Astrocyte (in vitro differentiated cells and primary cell): ENCODE data around the gene GDPD5.

Source experiments
- EZH2 ChIP-seq: IDR thresholded peaks from 2 replicates; pipeline ENCODE4 v1.6.1; 2012; ENCODE audit warnings: mild to moderate bottlenecking, low read length, inconsistent platforms; ENCODE audit not compliant: insufficient read depth
- TF ChIP-seq, protein P1 (sequence below): IDR thresholded peaks from 2 replicates; pipeline ENCODE4 v1.5.1; 2011; ENCODE audit warnings: low read depth, mild to moderate bottlenecking, inconsistent platforms, low read length, moderate library complexity; ENCODE audit not compliant: insufficient read depth

GRCh38 chr11:75402002-75402773, 123.6 kb downstream of the GDPD5 start:
- TF ChIP-seq, protein P1, sequence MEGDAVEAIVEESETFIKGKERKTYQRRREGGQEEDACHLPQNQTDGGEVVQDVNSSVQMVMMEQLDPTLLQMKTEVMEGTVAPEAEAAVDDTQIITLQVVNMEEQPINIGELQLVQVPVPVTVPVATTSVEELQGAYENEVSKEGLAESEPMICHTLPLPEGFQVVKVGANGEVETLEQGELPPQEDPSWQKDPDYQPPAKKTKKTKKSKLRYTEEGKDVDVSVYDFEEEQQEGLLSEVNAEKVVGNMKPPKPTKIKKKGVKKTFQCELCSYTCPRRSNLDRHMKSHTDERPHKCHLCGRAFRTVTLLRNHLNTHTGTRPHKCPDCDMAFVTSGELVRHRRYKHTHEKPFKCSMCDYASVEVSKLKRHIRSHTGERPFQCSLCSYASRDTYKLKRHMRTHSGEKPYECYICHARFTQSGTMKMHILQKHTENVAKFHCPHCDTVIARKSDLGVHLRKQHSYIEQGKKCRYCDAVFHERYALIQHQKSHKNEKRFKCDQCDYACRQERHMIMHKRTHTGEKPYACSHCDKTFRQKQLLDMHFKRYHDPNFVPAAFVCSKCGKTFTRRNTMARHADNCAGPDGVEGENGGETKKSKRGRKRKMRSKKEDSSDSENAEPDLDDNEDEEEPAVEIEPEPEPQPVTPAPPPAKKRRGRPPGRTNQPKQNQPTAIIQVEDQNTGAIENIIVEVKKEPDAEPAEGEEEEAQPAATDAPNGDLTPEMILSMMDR: no peak
- no peak for TF ChIP-seq EZH2
